ENCODE results near the gene TNFRSF6B. TPM values are rescaled to one million over a fixed set of nuclear protein-coding genes. Genes with fewer than 3 reads are reported as not detected.

Gene TNFRSF6B
- total RNA-seq, 4 donors from 2014 or later, result 10.5 to 91.9 (median 12.3) TPM

- TF ChIP-seq CTCF (IDR thresholded peaks at IDR 0.05), result no peak
- ATAC-seq (ENCODE audit: low FRiP score) (no peak), DNase-seq (ENCODE audit: low spot score) (no peak)
Observed at GRCh38 chr20:63690898-63691710, 5.3 kb upstream of the TNFRSF6B start.

GRCh38 chr20:63691711-63692435 is 4.6 kb upstream of the TNFRSF6B start:
- DNase-seq (ENCODE audit: low spot score), result no peak
- no peak for TF ChIP-seq CTCF (IDR thresholded peaks at IDR 0.05)
- ATAC-seq (ENCODE audit: low FRiP score), result no peak

- no peak for TF ChIP-seq CTCF (IDR thresholded peaks at IDR 0.05)
- no peak for DNase-seq (ENCODE audit: low spot score)
- ATAC-seq (ENCODE audit: low FRiP score), result no peak
Observed at GRCh38 chr20:63692436-63693082, 3.9 kb upstream of the TNFRSF6B start.

- DNase-seq (ENCODE audit: low spot score), result no peak
- no peak for ATAC-seq (ENCODE audit: low FRiP score)
Observed at GRCh38 chr20:63693083-63693732, 3.2 kb upstream of the TNFRSF6B start.

GRCh38 chr20:63693733-63694583 is 2.5 kb upstream of the TNFRSF6B start:
- DNase-seq (ENCODE audit: low spot score), result no peak
- TF ChIP-seq CTCF (IDR thresholded peaks at IDR 0.05), result no peak
- ATAC-seq (ENCODE audit: low FRiP score), result no peak

More at GRCh38 chr20:63693083-63693732, 3.2 kb upstream of the TNFRSF6B start:
- TF ChIP-seq CTCF (IDR thresholded peaks at IDR 0.05), result no peak

All from omental fat pad (tissue), 4 donors.